Activated T-helper 17 cell treated with anti-CD3 and anti-CD28 coated beads, Interleukin-2, amount 50 U/mL, for 72 hours (primary cell): Measurements from ENCODE around the gene DNM1. TPM values are rescaled to one million over a fixed set of nuclear protein-coding genes. Genes with fewer than 3 reads are reported as not detected.

Experiments used
- ATAC-seq: fragments of 150-1000 bp; cut with Tn5 transposase; replicated peaks from 2 replicates; pipeline ENCODE4 v1.10.0; 2021; ENCODE audit warnings: mild to moderate bottlenecking, moderate library complexity
- H3K27ac Mint-ChIP-seq: one replicate; pipeline ENCODE4 v1.8.0; 2022; ENCODE audit warnings: mixed read lengths
- H3K27me3 Mint-ChIP-seq: one replicate; pipeline ENCODE4 v1.8.0; 2022; ENCODE audit warnings: mixed read lengths
- H3K36me3 Mint-ChIP-seq: one replicate; pipeline ENCODE4 v1.8.0; 2022; ENCODE audit warnings: low read depth, mild to moderate bottlenecking, mixed read lengths
- H3K4me1 Mint-ChIP-seq: one replicate; pipeline ENCODE4 v1.8.0; 2022; ENCODE audit warnings: mixed read lengths
- H3K4me3 Mint-ChIP-seq: one replicate; pipeline ENCODE4 v1.8.0; 2022; ENCODE audit warnings: mild to moderate bottlenecking, mixed read lengths
- H3K9me3 Mint-ChIP-seq: one replicate; pipeline ENCODE4 v1.8.0; 2022; ENCODE audit warnings: mixed read lengths
- total RNA-seq, 2 donors: library from RNA; stranded (reverse); gene quantifications; one replicate each; pipeline ENCODE4 v1.2.3, GENCODE V29; 2022

DNM1 gene
- total RNA-seq, 2 donors from 2014 or later: 0.84 to 9.2 TPM

- H3K4me1 Mint-ChIP-seq: peaks cover 25% of the 10 kb centered on the region
- H3K36me3 Mint-ChIP-seq: peaks cover 62% of the 10 kb centered on the region
- no peak for ATAC-seq
- peak overlapping the region; percentile 50 for H3K27ac Mint-ChIP-seq
- no peaks in the 10 kb centered on the region for H3K27me3 Mint-ChIP-seq
- no peaks in the 10 kb centered on the region for H3K9me3 Mint-ChIP-seq
- H3K4me3 Mint-ChIP-seq: peak overlapping the region; percentile 28
Measured at GRCh38 chr9:128188209-128188608, 15.0 kb upstream of the DNM1 start.

- H3K4me1 Mint-ChIP-seq: peaks cover 20% of the 10 kb centered on the region
- no peak for ATAC-seq
- H3K27me3 Mint-ChIP-seq: no peaks in the 10 kb centered on the region
- peak overlapping the region; percentile 84 for H3K27ac Mint-ChIP-seq
- peaks cover 50% of the 10 kb centered on the region for H3K36me3 Mint-ChIP-seq
- H3K9me3 Mint-ChIP-seq: no peaks in the 10 kb centered on the region
- H3K4me3 Mint-ChIP-seq: peak overlapping the region; percentile 96
Measured at GRCh38 chr9:128190013-128190412, 13.2 kb upstream of the DNM1 start.

DNA sequence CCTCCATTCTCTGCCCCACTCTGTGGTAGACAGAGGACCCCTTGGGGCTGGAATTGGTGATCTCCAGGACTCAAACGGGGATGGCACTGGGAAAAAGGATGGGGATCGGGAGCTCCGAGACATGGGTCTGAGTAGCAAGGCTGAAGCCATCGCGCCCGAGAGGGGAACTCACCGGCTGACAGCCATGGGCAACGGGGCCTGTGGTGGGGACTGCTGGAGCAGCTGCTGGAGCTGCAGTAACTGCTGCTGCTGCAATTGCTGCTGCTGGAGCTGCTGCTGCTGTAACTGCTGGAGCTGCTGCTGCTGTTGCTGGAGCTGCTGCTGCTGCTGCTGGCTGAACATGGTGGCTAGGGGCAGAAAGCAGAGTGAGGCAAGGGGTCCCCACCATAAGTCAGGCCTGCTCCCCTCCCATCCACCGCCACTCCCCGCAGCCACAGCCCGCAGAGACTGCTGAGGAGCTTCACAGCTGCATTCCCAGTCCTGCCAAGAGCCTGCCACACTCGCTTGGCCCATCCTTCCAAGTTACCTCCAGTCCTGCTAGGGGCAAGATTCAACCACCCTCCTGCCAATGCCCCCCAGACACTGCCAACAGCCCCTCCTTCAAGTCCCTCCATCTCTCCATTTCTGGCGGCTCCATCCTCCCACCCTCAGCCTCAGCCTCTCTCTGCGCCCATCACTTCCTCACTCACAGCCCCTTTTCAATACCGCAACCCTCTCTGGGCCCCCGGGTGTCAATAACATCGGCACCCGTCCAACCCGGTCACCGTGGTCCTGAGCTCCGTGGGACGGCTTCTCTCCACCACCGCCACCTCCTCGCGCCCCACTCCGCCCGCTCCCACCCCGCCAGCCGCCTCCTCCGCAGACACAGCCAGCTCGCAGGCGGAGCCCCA is 12.4 kb upstream of the DNM1 start:
- H3K36me3 Mint-ChIP-seq: peaks cover 42% of the 10 kb centered on the region
- no peaks in the 10 kb centered on the region for H3K9me3 Mint-ChIP-seq
- peak; percentile 43 for ATAC-seq
- peak overlapping the region; percentile 96 for H3K4me3 Mint-ChIP-seq
- peak overlapping the region; percentile 96 for H3K27ac Mint-ChIP-seq
- H3K4me1 Mint-ChIP-seq: peaks cover 20% of the 10 kb centered on the region
- no peaks in the 10 kb centered on the region for H3K27me3 Mint-ChIP-seq

GRCh38 chr9:128191406-128192046 is 11.7 kb upstream of the DNM1 start, which contains the start of gene CIZ1:
Gene CIZ1, minus strand, starts transcription at chr9:128191572. Its CDS starts 715 bp downstream, at chr9:128190857.
- ATAC-seq: peak; percentile 94

DNA sequence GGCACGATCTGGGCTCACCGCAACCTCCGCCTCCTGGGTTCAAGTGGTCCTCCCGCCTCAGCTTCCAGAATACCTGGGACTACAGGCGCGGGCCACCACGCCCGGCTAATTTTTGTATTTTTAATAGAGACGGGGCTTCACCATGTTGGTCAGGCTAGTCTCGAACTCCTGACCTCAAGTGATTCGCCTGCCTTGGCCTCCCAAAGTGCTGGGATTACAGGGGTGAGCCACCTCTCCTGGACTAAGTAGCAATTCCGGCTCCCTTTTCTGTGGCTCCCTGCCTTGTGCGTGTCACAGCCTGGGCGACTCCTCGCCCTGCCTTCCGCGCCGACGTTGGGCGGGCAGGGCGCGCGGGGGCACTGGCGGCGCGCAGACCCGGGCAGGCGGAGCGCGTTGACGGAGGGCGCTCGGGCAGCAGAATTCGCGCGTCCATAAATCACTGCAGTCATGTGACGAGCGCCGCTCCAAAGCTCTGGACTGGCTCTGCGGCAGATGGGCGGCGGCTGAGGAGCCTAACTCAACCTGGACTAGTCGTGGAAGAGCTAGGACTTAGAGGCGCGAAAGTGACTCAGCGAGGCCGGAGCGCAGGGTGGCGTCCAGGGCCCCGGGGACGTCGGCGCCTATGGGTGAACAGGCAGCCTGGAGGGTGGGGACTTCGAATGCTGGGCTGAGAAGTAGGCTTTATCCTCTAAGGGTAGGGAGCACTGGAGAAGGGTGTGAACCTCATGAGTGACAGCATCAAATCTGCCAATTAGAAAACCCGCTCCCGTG is 10.4 kb upstream of the DNM1 start:
- Mint-ChIP-seq H3K9me3 (no peaks in the 10 kb centered on the region), H3K27me3 (no peaks in the 10 kb centered on the region), H3K4me1 (peaks cover 14% of the 10 kb centered on the region), H3K36me3 (peaks cover 24% of the 10 kb centered on the region), H3K4me3 (peak overlapping the region; percentile 41), H3K27ac (no peak overlapping the region)
- peak; percentile 72 for ATAC-seq

More at GRCh38 chr9:128191406-128192046, 11.7 kb upstream of the DNM1 start, which contains the start of gene CIZ1:
- no peaks in the 10 kb centered on the region for H3K9me3 Mint-ChIP-seq
- H3K36me3 Mint-ChIP-seq: peaks cover 36% of the 10 kb centered on the region
- H3K4me3 Mint-ChIP-seq: peak within 1 kb of the TSS; percentile 96
- peaks cover 15% of the 10 kb centered on the region for H3K4me1 Mint-ChIP-seq
- no peaks in the 10 kb centered on the region for H3K27me3 Mint-ChIP-seq
- H3K27ac Mint-ChIP-seq: peak within 1 kb of the TSS; percentile 96

DNA sequence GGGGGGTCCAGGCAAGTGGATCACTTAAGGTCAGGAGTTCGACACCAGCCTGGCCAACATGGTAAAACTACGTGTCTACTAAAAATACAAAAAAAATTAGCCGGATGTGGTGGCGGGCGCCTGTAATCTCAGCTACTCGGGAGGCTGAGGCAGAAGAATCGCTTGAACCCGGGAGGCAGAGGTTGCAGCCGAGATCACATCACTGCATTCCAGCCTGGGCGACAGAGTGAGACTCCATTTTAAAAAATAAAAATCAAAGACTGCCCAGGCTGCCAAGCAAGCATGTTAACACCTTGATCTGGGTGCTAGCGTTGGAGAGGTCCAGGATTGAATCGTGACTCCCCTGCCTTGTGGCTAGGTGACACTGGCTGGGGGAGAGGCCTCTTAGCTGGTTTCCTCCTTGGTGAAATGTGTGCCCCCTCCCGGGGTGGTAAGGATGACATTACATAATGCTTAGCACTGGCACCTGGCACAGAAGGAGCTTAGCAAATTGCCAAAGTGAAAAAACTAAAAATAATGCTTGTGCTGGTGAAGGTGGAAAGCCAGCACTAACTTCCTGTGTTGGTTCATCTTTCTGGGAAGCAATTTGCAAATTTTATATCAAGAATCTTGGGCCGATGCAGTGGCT is 9.6 kb upstream of the DNM1 start:
- peaks cover 8% of the 10 kb centered on the region for H3K4me1 Mint-ChIP-seq
- H3K4me3 Mint-ChIP-seq: no peak overlapping the region
- no peak for ATAC-seq
- H3K27me3 Mint-ChIP-seq: no peaks in the 10 kb centered on the region
- peaks cover 16% of the 10 kb centered on the region for H3K36me3 Mint-ChIP-seq
- H3K27ac Mint-ChIP-seq: no peak overlapping the region
- H3K9me3 Mint-ChIP-seq: no peaks in the 10 kb centered on the region

DNA sequence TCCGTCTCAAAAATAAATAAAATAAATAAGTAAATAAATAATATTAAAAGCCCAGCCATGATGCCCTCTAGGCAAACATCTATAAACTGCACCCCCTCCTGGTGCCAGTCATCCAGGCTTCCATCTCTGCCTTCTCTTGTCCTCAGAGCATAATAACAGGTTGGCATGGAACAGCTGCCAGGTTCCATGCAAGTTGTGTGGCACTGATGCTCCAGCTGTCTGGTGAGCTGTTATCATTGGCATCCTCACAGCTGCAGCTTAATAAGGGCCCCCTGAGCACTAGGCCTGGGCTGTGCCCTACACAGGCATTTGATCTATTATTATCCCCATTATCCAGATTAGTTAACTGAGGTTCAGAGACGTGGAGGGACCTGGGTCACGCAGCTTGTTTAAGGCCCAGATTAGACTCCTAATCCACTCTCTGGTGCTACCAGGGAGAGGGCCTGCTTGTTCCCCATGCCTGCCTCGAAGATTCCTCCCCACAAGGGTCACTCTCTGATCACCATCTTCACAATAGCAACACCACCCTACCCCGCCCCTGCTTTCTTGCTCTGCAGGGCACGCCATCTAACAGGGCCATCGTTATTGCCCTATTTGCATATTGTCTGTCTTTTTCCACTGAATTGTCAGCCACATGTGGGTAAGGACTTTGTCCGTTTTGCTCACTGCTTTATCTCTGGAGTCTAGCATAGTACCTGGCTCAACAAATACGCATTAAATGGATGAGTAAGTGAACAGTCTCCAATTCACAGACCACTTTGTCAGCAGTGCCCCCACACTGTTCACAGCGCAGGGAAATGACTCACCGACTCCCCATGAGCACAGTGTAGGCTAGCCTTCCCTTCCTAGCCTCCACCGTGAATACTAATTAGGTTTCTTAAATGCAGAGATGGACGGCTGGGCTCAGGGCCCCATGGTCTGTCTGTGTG is 1.5 kb upstream of the DNM1 start:
- Mint-ChIP-seq H3K36me3 (no peaks in the 10 kb centered on the region), H3K9me3 (no peaks in the 10 kb centered on the region), H3K4me1 (peaks cover 15% of the 10 kb centered on the region), H3K27ac (peak overlapping the region; percentile 89), H3K4me3 (peak overlapping the region; percentile 80), H3K27me3 (peaks cover 4% of the 10 kb centered on the region)
- peak; percentile 21 for ATAC-seq

- ATAC-seq: no peak
- no peaks in the 10 kb centered on the region for H3K36me3 Mint-ChIP-seq
- peak overlapping the region; percentile 89 for H3K27ac Mint-ChIP-seq
- H3K4me1 Mint-ChIP-seq: peaks cover 15% of the 10 kb centered on the region
- peaks cover 4% of the 10 kb centered on the region for H3K27me3 Mint-ChIP-seq
- H3K9me3 Mint-ChIP-seq: no peaks in the 10 kb centered on the region
- H3K4me3 Mint-ChIP-seq: peak overlapping the region; percentile 80
Measured at GRCh38 chr9:128202648-128203023, 543 bp upstream of the DNM1 start.

- ATAC-seq: peak; percentile 25
- Mint-ChIP-seq H3K9me3 (no peaks in the 10 kb centered on the region), H3K4me1 (peaks cover 15% of the 10 kb centered on the region)
Measured at GRCh38 chr9:128203707-128204551, 750 bp downstream of the DNM1 start.

DNA sequence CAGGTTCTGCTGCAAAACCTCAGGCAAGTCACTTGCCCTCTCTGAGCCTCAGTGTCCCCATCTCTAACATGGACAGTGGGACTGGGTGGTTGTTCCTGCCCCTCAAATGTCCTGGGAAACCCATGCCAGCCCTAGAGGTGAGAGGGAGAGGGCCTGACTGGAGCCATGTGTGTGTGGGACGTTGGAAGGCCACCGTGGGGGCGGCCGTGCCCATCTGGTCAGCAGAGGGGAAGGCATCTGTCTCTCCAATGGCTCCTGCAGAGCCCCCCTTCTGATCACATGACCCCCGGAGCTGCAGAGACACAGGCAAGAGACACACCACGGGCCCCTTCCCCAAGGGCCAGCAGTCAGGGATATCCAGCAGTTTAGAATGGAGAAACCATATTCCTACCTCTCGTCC is 1.7 kb downstream of the DNM1 start:
- H3K36me3 Mint-ChIP-seq: no peaks in the 10 kb centered on the region
- no peaks in the 10 kb centered on the region for H3K9me3 Mint-ChIP-seq
- peak overlapping the region; percentile 56 for H3K4me3 Mint-ChIP-seq
- H3K4me1 Mint-ChIP-seq: peaks cover 15% of the 10 kb centered on the region
- peaks cover 4% of the 10 kb centered on the region for H3K27me3 Mint-ChIP-seq
- no peak for ATAC-seq
- no peak overlapping the region for H3K27ac Mint-ChIP-seq

More at GRCh38 chr9:128203707-128204551, 750 bp downstream of the DNM1 start:
- Mint-ChIP-seq H3K36me3 (no peaks in the 10 kb centered on the region), H3K27ac (no peak overlapping the region), H3K27me3 (peaks cover 4% of the 10 kb centered on the region), H3K4me3 (peak overlapping the region; percentile 56)

- H3K9me3 Mint-ChIP-seq: no peaks in the 10 kb centered on the region
- no peaks in the 10 kb centered on the region for H3K36me3 Mint-ChIP-seq
- H3K27me3 Mint-ChIP-seq: peaks cover 4% of the 10 kb centered on the region
- no peak for ATAC-seq
- no peak overlapping the region for H3K4me3 Mint-ChIP-seq
- H3K27ac Mint-ChIP-seq: no peak overlapping the region
- H3K4me1 Mint-ChIP-seq: peaks cover 15% of the 10 kb centered on the region
Measured at GRCh38 chr9:128205296-128205944, 2.2 kb downstream of the DNM1 start.

DNA sequence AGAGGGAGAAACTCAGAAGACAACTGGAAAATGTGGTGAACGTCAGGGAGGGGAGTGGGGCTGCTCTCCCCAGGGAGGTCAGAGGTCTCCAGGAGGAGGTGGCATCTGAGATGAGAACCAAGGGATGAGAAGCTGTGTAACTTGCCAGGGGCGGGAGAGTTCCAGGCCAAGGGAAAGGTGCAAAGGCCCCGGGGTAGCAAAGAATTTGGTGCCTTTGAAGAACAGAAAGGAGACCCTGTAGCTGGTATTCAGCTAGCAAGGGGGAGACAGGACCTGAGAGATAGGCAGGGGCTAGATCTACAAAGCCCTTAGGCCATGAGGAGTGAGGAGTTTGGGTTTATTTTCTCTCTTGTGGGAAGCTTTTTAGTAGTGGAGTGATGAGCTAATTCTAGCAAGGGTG is 3.3 kb downstream of the DNM1 start:
- no peak overlapping the region for H3K27ac Mint-ChIP-seq
- H3K9me3 Mint-ChIP-seq: no peaks in the 10 kb centered on the region
- H3K4me1 Mint-ChIP-seq: peaks cover 15% of the 10 kb centered on the region
- H3K36me3 Mint-ChIP-seq: no peaks in the 10 kb centered on the region
- H3K27me3 Mint-ChIP-seq: peaks cover 4% of the 10 kb centered on the region
- no peak overlapping the region for H3K4me3 Mint-ChIP-seq
- no peak for ATAC-seq
